NT2/D1 (cell line): ENCODE results near the gene ITGB2.
"Not testable (repeated sequence)": the region's sequence is repeated elsewhere in the genome, so short reads cannot be mapped to it uniquely, and the experiment has no call there.

Experiments used
- SUZ12 ChIP-seq: IDR thresholded peaks from 2 replicates; pipeline ENCODE4 v1.6.1; 2011; ENCODE audit not compliant: insufficient read length, insufficient read depth; ENCODE audit errors: extremely low read depth
- ZNF274 ChIP-seq: IDR thresholded peaks from 2 replicates; pipeline ENCODE4 v1.6.1; 2011; ENCODE audit warnings: mild to moderate bottlenecking, low read depth, low read length

DNA sequence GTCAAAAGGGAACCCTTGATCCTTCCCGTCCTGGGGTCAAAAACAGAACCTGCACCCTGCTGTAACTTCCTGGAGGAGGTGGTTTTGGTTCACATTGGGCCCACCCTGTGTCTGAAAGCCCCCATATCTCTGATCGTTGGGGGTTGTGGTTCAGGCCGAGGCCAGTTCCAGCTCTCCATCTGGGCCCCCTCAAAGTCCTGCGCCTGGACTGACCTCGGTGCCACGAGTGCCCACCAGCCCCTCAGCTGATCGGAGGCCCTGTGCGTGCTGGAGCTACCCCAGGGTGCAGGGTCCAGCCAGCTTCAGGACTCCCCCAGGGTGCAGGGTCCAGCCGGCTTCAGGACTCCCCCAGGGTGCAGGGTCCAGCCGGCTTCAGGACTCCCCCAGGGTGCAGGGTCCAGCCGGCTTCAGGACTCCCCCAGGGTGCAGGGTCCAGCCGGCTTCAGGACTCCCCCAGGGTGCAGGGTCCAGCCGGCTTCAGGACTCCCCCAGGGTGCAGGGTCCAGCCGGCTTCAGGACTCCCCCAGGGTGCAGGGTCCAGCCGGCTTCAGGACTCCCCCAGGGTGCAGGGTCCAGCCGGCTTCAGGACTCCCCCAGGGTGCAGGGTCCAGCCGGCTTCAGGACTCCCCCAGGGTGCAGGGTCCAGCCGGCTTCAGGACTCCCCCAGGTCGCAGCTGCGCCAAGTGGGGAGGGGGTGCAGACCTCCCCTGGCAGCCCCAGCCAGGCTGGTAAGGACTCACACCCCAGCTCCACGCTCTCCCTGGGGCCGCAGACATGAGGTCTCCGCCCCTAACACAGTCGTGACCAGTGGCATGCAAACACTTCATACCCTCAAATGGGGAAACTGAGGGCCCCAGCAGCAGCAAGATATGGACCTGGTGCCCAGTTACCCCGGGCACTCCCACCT is 7.9 kb downstream of the ITGB2 start:
- TF ChIP-seq ZNF274, SUZ12: not testable (repeated sequence)
